Urinary bladder (tissue), 4 donors: ENCODE data around the gene PLAGL2. TPM values are rescaled to one million over a fixed set of nuclear protein-coding genes. Genes with fewer than 3 reads are reported as not detected.

Experiments
- DNase-seq: peaks from one replicate; pipeline ENCODE4 v3.0.0-alpha.2; 2015; ENCODE audit errors: extremely low spot score
- H3K27ac ChIP-seq: one replicate; pipeline ENCODE4 v1.5.1; 2013; ENCODE audit warnings: low read depth, mild to moderate bottlenecking, moderate library complexity
- H3K36me3 ChIP-seq: one replicate; pipeline ENCODE4 v1.6.1; 2013; ENCODE audit warnings: mild to moderate bottlenecking, moderate library complexity; ENCODE audit not compliant: insufficient read depth
- H3K4me1 ChIP-seq: one replicate; pipeline ENCODE4 v1.6.1; 2013; ENCODE audit warnings: mild to moderate bottlenecking, moderate library complexity; ENCODE audit not compliant: insufficient read depth
- H3K4me3 ChIP-seq: one replicate; pipeline ENCODE4 v1.5.1; 2013; ENCODE audit warnings: low read depth, low read length
- WGBS: extraction: QIAGEN DNeasy Blood & Tissue Kit; methylation state at CpG from one replicate; pipeline ENCODE4 v1.1.7; 2013; 5-methylcytosine and 5-hydroxymethylcytosine counted together
- polyA plus RNA-seq: library from polyadenylated mRNA; stranded (reverse); fragments of 200-250 nt; gene quantifications from one replicate; pipeline ENCODE4 v1.2.3, GENCODE V29; 2013
- total RNA-seq: library from RNA; depleted of rRNA; stranded (reverse); fragments of >200 nt; gene quantifications from one replicate; pipeline ENCODE4 v1.2.3, GENCODE V29; 2014
- donor health status: healthy with polysubstance abuse.
- donor health status: healthy.

PLAGL2 gene
- total and polyA plus RNA-seq, 2 donors = 3.0 to 5.1 TPM

GRCh38 chr20:32218156-32218900 is 10.8 kb upstream of the PLAGL2 start:
- Histone ChIP-seq H3K27ac (no peak overlapping the region), H3K4me1 (no peaks in the 10 kb centered on the region), H3K36me3 (peaks cover 3% of the 10 kb centered on the region), H3K4me3 (no peak overlapping the region)
- DNase-seq = no peak
- WGBS = 90% methylated on average over 5 of the region's 5 CpGs

- WGBS = 84% methylated on average over 13 of the region's 13 CpGs
- H3K4me3 ChIP-seq = no peak overlapping the region
- no peak for DNase-seq
- H3K4me1 ChIP-seq = no peaks in the 10 kb centered on the region
- H3K36me3 ChIP-seq = peaks cover 3% of the 10 kb centered on the region
- no peak overlapping the region for H3K27ac ChIP-seq
These were observed 8.9 kb upstream of the PLAGL2 start for GRCh38 chr20:32216179-32217142.

- no peak for DNase-seq
- Histone ChIP-seq H3K4me1 (no peaks in the 10 kb centered on the region), H3K4me3 (no peak overlapping the region), H3K36me3 (peaks cover 3% of the 10 kb centered on the region), H3K27ac (no peak overlapping the region)
- 95% methylated on average over 3 of the region's 3 CpGs for WGBS
These were observed 8.2 kb upstream of the PLAGL2 start for GRCh38 chr20:32215729-32216128.

- no peaks in the 10 kb centered on the region for H3K4me1 ChIP-seq
- WGBS = 84% methylated on average over 8 of the region's 8 CpGs
- H3K4me3 ChIP-seq = no peak overlapping the region
- H3K27ac ChIP-seq = no peak overlapping the region
- peaks cover 3% of the 10 kb centered on the region for H3K36me3 ChIP-seq
- no peak for DNase-seq
These were observed 7.6 kb upstream of the PLAGL2 start for GRCh38 chr20:32215147-32215546.

GRCh38 chr20:32213870-32214269 is 6.3 kb upstream of the PLAGL2 start:
- H3K4me1 ChIP-seq = no peaks in the 10 kb centered on the region

GRCh38 chr20:32209850-32210605 is 2.5 kb upstream of the PLAGL2 start:
- no peak for DNase-seq
- WGBS = 83% methylated on average over 9 of the region's 9 CpGs
- Histone ChIP-seq H3K27ac (no peak overlapping the region), H3K4me3 (no peak overlapping the region), H3K4me1 (peaks cover 2% of the 10 kb centered on the region), H3K36me3 (no peaks in the 10 kb centered on the region)

More at GRCh38 chr20:32213870-32214269, 6.3 kb upstream of the PLAGL2 start:
- Histone ChIP-seq H3K27ac (no peak overlapping the region), H3K4me3 (no peak overlapping the region), H3K36me3 (peaks cover 3% of the 10 kb centered on the region)
- no peak for DNase-seq
- WGBS = 97% methylated on average over 1 of the region's 1 CpG

GRCh38 chr20:32208499-32209154 is 1.1 kb upstream of the PLAGL2 start:
- H3K36me3 ChIP-seq = no peaks in the 10 kb centered on the region
- H3K27ac ChIP-seq = no peak overlapping the region
- 57% methylated on average over 13 of the region's 13 CpGs for WGBS
- peak overlapping the region; percentile 97 for H3K4me3 ChIP-seq
- peaks cover 2% of the 10 kb centered on the region for H3K4me1 ChIP-seq
- DNase-seq = no peak

GRCh38 chr20:32206760-32207625 is 550 bp downstream of the PLAGL2 start:
- Histone ChIP-seq H3K36me3 (no peaks in the 10 kb centered on the region), H3K4me1 (peaks cover 2% of the 10 kb centered on the region), H3K27ac (peak overlapping the region; percentile 83), H3K4me3 (peak overlapping the region; percentile 97)
- DNase-seq = no peak
- WGBS = 2% methylated on average over 40 of the region's 40 CpGs

GRCh38 chr20:32205843-32206759 is 1.4 kb downstream of the PLAGL2 start:
- Histone ChIP-seq H3K27ac (no peak overlapping the region), H3K4me3 (peak overlapping the region; percentile 97), H3K4me1 (peaks cover 2% of the 10 kb centered on the region), H3K36me3 (peaks cover 2% of the 10 kb centered on the region)
- 40% methylated on average over 8 of the region's 8 CpGs for WGBS
- DNase-seq = no peak

GRCh38 chr20:32205110-32205842 is 2.3 kb downstream of the PLAGL2 start:
- no peak for DNase-seq
- 62% methylated on average over 5 of the region's 5 CpGs for WGBS
- H3K36me3 ChIP-seq = peaks cover 2% of the 10 kb centered on the region
- H3K27ac ChIP-seq = peak overlapping the region; percentile 57
- no peak overlapping the region for H3K4me3 ChIP-seq
- peaks cover 2% of the 10 kb centered on the region for H3K4me1 ChIP-seq
